Thoracic aorta (tissue), 2 donors: ENCODE results near the gene CPT2. TPM values are rescaled to one million over a fixed set of nuclear protein-coding genes. Genes with fewer than 3 reads are reported as not detected.

Experiments used
- ATAC-seq: fragments of 150-250 bp; one replicate; pipeline ENCODE4 v1.8.0; 2017; ENCODE audit warnings: low read depth; ENCODE audit not compliant: insufficient number of reproducible peaks, low FRiP score
- DNase-seq: peaks from one replicate; pipeline ENCODE4 v3.0.0-alpha.2; 2020; ENCODE audit warnings: low spot score
- H3K27ac ChIP-seq, 2 donors: fragments of 200-600 bp; sonication (generic); 1 replicate in 1 of 2; 2 replicates in 1 of 2; pipeline ENCODE4 v1.5.1; 2016; ENCODE audit warnings: mild to moderate bottlenecking in 2 of 2, moderate library complexity in 2 of 2
- H3K27me3 ChIP-seq: fragments of 200-600 bp; sonication (generic); replicated peaks from 2 replicates; pipeline ENCODE4 v1.6.0; 2016; ENCODE audit warnings: mild to moderate bottlenecking; ENCODE audit not compliant: insufficient read depth
- H3K36me3 ChIP-seq: fragments of 200-600 bp; sonication (generic); one replicate; pipeline ENCODE4 v1.5.1; 2016
- H3K4me1 ChIP-seq, 2 donors: fragments of 200-600 bp; sonication (generic); 1 replicate in 1 of 2; 2 replicates in 1 of 2; pipeline versions ENCODE4 v1.5.1 to v1.6.0; 2016; ENCODE audit warnings: low read depth in 2 of 2, mild to moderate bottlenecking in 1 of 2; ENCODE audit not compliant: control insufficient read depth in 1 of 2
- H3K4me3 ChIP-seq: fragments of 200-600 bp; sonication (generic); 2 replicates; pipeline ENCODE4 v1.5.1; 2016; ENCODE audit warnings: mild to moderate bottlenecking
- H3K9me3 ChIP-seq: fragments of 200-600 bp; sonication (generic); 2 replicates; pipeline ENCODE4 v1.5.1; 2016
- total RNA-seq, 2 donors: library from RNA; depleted of rRNA; stranded (reverse); fragments of >200 nt; gene quantifications; one replicate each; pipeline versions ENCODE4 v1.1.0 to v1.2.3, GENCODE V29; 2016
- TF ChIP-seq, protein P1 (sequence below): fragments of 200-600 bp; sonication (generic); IDR thresholded peaks from one replicate; pipeline ENCODE4 v1.5.1; 2019; ENCODE audit warnings: antibody characterized with exemption

CPT2 gene
- total RNA-seq, 2 donors from 2014 or later, result 6.6 to 20.4 TPM

GRCh38 chr1:53249706-53250105 is 53.1 kb downstream of the CPT2 start:
- Histone ChIP-seq H3K4me1 (no peaks in the 10 kb centered on the region), H3K27me3 (no peaks in the 10 kb centered on the region), H3K4me3 (no peak overlapping the region), H3K27ac (no peak overlapping the region), H3K36me3 (no peaks in the 10 kb centered on the region), H3K9me3 (no peaks in the 10 kb centered on the region)
- no peak for DNase-seq
- TF ChIP-seq, protein P1, sequence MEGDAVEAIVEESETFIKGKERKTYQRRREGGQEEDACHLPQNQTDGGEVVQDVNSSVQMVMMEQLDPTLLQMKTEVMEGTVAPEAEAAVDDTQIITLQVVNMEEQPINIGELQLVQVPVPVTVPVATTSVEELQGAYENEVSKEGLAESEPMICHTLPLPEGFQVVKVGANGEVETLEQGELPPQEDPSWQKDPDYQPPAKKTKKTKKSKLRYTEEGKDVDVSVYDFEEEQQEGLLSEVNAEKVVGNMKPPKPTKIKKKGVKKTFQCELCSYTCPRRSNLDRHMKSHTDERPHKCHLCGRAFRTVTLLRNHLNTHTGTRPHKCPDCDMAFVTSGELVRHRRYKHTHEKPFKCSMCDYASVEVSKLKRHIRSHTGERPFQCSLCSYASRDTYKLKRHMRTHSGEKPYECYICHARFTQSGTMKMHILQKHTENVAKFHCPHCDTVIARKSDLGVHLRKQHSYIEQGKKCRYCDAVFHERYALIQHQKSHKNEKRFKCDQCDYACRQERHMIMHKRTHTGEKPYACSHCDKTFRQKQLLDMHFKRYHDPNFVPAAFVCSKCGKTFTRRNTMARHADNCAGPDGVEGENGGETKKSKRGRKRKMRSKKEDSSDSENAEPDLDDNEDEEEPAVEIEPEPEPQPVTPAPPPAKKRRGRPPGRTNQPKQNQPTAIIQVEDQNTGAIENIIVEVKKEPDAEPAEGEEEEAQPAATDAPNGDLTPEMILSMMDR, result no peak
- no peak for ATAC-seq

- no peak overlapping the region for H3K27ac ChIP-seq
- no peaks in the 10 kb centered on the region for H3K9me3 ChIP-seq
- no peaks in the 10 kb centered on the region for H3K4me1 ChIP-seq
- H3K4me3 ChIP-seq, result no peak overlapping the region
- ATAC-seq (no peak), DNase-seq (no peak)
- H3K27me3 ChIP-seq, result no peaks in the 10 kb centered on the region
- H3K36me3 ChIP-seq, result no peaks in the 10 kb centered on the region
- TF ChIP-seq, protein P1, result no peak
These were observed 53.7 kb downstream of the CPT2 start for GRCh38 chr1:53250325-53250724.

DNA sequence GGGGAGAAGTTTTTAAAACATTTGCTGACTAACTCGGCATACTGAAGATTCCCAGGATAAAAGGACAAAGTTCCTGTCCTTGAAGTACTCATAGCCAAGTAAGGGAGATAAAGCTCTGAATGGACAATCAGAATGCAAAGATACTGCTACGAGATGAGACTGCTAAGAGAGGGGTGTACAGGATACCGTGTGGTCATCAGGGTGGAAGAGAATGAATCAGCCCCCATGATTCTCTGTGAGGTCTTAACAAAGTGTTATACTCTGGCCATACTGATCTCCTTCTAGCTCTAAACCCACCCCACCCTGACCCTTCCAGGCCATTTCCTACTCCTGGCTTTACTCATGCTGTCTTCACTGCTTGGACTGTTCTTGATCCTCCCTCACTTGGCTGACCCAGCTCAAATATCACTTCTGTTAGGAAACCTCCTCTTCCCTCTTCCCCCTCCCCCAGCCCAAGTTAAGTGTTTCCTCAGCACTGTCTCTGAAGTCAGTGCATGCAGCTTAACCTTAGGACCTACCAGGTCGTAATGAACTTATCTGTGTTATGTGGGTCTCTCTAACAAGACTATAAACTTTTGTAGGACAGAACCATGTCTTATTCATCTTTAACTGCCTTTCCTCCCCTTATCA is 57.5 kb downstream of the CPT2 start:
- no peaks in the 10 kb centered on the region for H3K9me3 ChIP-seq
- no peaks in the 10 kb centered on the region for H3K4me1 ChIP-seq
- no peaks in the 10 kb centered on the region for H3K27me3 ChIP-seq
- no peak overlapping the region for H3K27ac ChIP-seq
- no peak overlapping the region for H3K4me3 ChIP-seq
- no peaks in the 10 kb centered on the region for H3K36me3 ChIP-seq
- no peak for DNase-seq
- TF ChIP-seq, protein P1, result no peak
- no peak for ATAC-seq

GRCh38 chr1:53255031-53255430 is 58.4 kb downstream of the CPT2 start:
- Histone ChIP-seq H3K36me3 (no peaks in the 10 kb centered on the region), H3K9me3 (no peaks in the 10 kb centered on the region), H3K4me1 (no peaks in the 10 kb centered on the region), H3K27ac (no peak overlapping the region), H3K27me3 (no peaks in the 10 kb centered on the region), H3K4me3 (no peak overlapping the region)
- ATAC-seq (no peak), DNase-seq (no peak)
- TF ChIP-seq, protein P1, result no peak

DNA sequence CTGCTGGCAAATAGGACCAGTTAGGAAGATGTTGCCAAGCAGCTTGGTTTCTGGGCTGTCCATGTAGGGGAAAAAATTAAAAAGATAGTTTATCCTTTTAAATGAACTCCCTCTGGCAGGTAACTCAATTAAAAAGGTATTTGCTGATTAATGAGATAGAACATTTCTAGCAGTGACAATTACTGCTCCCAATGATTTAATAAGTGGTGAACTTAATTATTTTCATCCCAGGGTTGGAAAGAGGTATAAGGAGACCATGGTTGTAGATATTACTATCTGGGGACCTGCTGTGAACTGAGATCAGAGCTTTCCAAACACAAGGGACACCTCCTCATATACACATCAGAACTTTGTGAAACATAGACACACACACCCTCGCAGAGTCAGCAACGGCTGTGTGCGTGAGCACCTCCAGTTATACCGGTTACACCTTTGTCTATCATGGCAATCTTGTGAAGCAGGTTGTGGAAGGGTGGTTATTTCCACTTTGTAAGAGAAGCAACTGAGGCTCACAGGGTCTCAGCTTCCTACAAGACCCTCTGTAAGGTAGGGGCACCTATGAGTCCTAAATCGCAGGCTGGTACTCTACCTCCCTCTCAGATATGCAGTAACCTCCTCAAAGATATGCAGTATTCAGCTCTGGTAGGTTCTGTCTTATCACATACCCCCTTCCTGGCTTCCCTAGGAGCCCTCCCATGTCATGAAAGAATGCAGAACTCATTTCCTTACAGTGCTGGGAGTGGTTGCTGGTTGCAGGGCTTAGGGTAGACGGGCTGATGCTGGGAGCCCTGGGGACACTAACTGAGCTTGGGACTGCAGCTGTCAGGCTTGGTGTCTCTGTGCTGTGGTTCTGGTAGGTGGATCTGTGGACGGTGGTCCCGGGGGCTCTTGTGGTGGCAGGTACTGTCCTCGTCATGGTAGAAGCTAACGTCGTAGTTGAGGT is 60.2 kb downstream of the CPT2 start:
- no peaks in the 10 kb centered on the region for H3K4me1 ChIP-seq
- H3K4me3 ChIP-seq, result no peak overlapping the region
- no peaks in the 10 kb centered on the region for H3K36me3 ChIP-seq
- TF ChIP-seq, protein P1, result no peak
- no peaks in the 10 kb centered on the region for H3K9me3 ChIP-seq
- ATAC-seq (no peak), DNase-seq (no peak)
- H3K27ac ChIP-seq, result no peak overlapping the region
- no peaks in the 10 kb centered on the region for H3K27me3 ChIP-seq
